ENCODE data around the gene TRIM71. TPM values are rescaled to one million over a fixed set of nuclear protein-coding genes. Genes with fewer than 3 reads are reported as not detected.

TRIM71 gene
- total RNA-seq, 2 experiments from 2014 or later: not detected

DNA sequence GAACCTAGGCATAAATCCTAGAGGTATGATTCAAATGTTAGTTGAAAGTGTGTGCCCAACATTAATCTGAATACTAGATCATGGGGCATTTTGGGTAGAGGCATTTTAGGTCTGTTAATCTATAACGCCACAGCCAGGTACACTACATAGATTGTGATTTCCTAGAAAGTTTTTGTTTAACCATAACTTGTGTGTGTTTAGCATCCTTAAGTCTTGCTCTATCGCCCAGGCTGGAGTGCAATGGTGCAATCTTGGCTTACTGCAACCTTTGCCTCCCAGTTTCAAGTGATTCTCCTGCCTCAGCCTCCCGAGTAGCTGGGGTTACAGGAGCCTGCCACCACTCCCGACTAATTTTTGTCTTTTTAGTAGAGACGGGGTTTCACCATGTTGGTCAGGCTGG is 59.1 kb downstream of the TRIM71 start:
- H3K4me3 Mint-ChIP-seq: no peak overlapping the region
- H3K4me1 Mint-ChIP-seq (ENCODE audit: low read depth): peaks cover 4% of the 10 kb centered on the region
- no peaks in the 10 kb centered on the region for H3K36me3 Mint-ChIP-seq (ENCODE audit: low read depth)
- POLR2A ChIA-PET: no interaction called here
- peaks cover 40% of the 10 kb centered on the region for H3K27me3 Mint-ChIP-seq (ENCODE audit: low read depth)
- no peaks in the 10 kb centered on the region for H3K9me3 Mint-ChIP-seq (ENCODE audit: insufficient read depth)
- no peak overlapping the region for H3K27ac Mint-ChIP-seq
- ATAC-seq (no peak), DNase-seq (no peak)
- CTCF ChIA-PET: interaction anchor here (1.3 kb wide), 1 partner anchor 16 kb away, joined by 3 read pairs; no protein-coding TSS in a partner anchor

DNA sequence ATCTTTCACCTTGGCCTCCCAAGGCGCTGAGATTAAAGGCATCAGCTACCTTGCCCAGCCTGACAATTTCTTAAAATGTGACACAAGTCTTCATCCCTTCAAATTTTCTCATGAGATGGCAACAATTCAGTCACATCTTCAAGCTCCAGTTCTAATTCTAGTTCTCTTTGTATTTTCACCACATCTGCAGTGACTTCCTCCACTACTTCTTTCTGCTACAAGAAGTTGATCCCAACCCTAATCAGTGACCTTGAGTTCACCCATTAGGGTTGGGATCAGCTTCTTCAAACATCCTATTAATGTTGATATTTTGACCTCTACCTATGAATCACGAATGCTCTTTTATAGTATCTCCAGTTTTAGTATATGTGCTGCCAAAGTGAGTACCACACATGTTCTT is 59.8 kb downstream of the TRIM71 start:
- H3K27me3 Mint-ChIP-seq (ENCODE audit: low read depth): peaks cover 37% of the 10 kb centered on the region
- CTCF ChIA-PET: interaction anchor here (0.7 to 1.3 kb wide), 2 partner anchors 15 to 21 kb away, joined by 3 to 4 read pairs; no protein-coding TSS in a partner anchor

DNA sequence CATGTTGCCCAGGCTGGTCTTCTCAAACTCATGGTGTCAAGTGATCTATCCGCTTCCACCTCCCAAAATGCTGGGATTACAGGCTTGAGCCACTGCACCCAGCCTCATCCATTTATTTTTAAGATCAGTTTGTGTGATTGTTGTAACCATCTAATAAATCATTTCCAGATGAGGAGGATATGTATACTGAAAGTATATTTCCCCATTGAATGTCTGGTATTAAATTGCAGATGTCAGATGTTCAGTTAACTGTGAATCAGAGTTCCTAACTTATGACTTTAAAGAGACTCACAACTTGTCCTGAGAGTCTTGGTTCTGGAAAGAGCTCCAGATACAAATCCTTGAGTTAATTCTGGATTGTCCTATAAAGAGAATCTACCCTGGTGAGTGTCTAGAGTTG is 62.4 kb downstream of the TRIM71 start:
- H3K4me1 Mint-ChIP-seq (ENCODE audit: low read depth): peaks cover 26% of the 10 kb centered on the region
- H3K4me3 Mint-ChIP-seq: no peak overlapping the region
- ChIA-PET CTCF (no interaction called here), POLR2A (no interaction called here)
- no peaks in the 10 kb centered on the region for H3K9me3 Mint-ChIP-seq (ENCODE audit: insufficient read depth)
- ATAC-seq (no peak), DNase-seq (no peak)
- peaks cover 29% of the 10 kb centered on the region for H3K27me3 Mint-ChIP-seq (ENCODE audit: low read depth)
- H3K27ac Mint-ChIP-seq: no peak overlapping the region
- no peaks in the 10 kb centered on the region for H3K36me3 Mint-ChIP-seq (ENCODE audit: low read depth)

More for the DNA sequence above, 59.8 kb downstream of the TRIM71 start:
- POLR2A ChIA-PET: no interaction called here
- no peak for DNase-seq
- Mint-ChIP-seq H3K4me3 (no peak overlapping the region), H3K9me3 (ENCODE audit: insufficient read depth) (no peaks in the 10 kb centered on the region), H3K4me1 (ENCODE audit: low read depth) (peaks cover 7% of the 10 kb centered on the region), H3K27ac (no peak overlapping the region), H3K36me3 (ENCODE audit: low read depth) (no peaks in the 10 kb centered on the region)
- ATAC-seq: no peak

GRCh38 chr3:32881624-32882023 is 63.8 kb downstream of the TRIM71 start:
- H3K36me3 Mint-ChIP-seq (ENCODE audit: low read depth): no peaks in the 10 kb centered on the region
- H3K27me3 Mint-ChIP-seq (ENCODE audit: low read depth): peaks cover 26% of the 10 kb centered on the region
- DNase-seq (no peak), ATAC-seq (no peak)
- ChIA-PET POLR2A (no interaction called here), CTCF (no interaction called here)
- no peak overlapping the region for H3K4me3 Mint-ChIP-seq
- H3K27ac Mint-ChIP-seq: no peak overlapping the region
- H3K4me1 Mint-ChIP-seq (ENCODE audit: low read depth): peaks cover 26% of the 10 kb centered on the region
- H3K9me3 Mint-ChIP-seq (ENCODE audit: insufficient read depth): no peaks in the 10 kb centered on the region

DNA sequence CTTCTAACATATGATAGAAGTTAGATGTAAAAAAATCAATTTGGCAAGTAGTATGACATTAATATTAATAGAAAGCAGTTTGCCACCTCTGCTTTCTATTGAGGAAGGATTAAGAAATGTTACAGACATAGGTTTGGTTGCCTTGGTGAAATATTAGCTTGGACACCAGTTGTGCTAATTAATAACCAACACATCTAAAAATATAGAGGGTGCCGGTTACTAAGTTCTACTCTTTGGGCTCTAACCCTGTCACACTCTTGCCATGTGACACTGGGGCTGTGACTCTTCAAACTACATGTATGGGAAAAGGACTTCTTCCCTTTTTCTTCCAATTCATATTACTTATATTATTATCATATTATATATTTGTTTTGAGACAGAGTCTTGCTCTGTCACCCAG is 64.4 kb downstream of the TRIM71 start:
- H3K27ac Mint-ChIP-seq: no peak overlapping the region
- H3K36me3 Mint-ChIP-seq (ENCODE audit: low read depth): no peaks in the 10 kb centered on the region
- peaks cover 23% of the 10 kb centered on the region for H3K27me3 Mint-ChIP-seq (ENCODE audit: low read depth)
- CTCF ChIA-PET: interaction anchor here (1.5 to 4.2 kb wide), 3 partner anchors 12 to 249 kb away, joined by 5 to 15 read pairs (median 6); no protein-coding TSS in a partner anchor
- ATAC-seq: no peak
- DNase-seq: no peak
- peaks cover 26% of the 10 kb centered on the region for H3K4me1 Mint-ChIP-seq (ENCODE audit: low read depth)
- H3K4me3 Mint-ChIP-seq: no peak overlapping the region
- POLR2A ChIA-PET: no interaction called here
- no peaks in the 10 kb centered on the region for H3K9me3 Mint-ChIP-seq (ENCODE audit: insufficient read depth)

DNA sequence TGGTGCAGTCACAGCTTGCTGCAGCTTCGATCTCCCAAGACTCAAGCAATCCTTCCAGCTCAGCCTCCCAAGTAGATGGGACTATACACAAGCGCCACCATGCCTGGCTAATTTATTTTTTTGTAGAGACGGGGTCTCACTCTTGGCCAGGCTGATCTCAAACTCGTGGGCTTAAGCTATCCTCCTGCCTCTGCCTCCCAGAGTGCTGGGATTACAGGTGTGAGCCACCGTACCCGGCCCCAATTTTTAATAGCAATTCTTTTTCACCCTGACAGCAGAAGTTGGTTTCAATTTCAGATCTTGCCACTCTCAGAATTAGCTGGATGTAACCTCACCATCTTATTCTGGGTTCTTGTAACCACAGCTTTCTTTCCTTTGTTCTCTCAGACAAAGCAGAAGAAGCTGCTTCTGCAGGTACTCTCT is 64.8 kb downstream of the TRIM71 start:
- Mint-ChIP-seq H3K4me3 (peak overlapping the region; percentile 38), H3K4me1 (ENCODE audit: low read depth) (peaks cover 26% of the 10 kb centered on the region), H3K36me3 (ENCODE audit: low read depth) (no peaks in the 10 kb centered on the region), H3K27me3 (ENCODE audit: low read depth) (peaks cover 23% of the 10 kb centered on the region), H3K9me3 (ENCODE audit: insufficient read depth) (no peaks in the 10 kb centered on the region), H3K27ac (peak overlapping the region; percentile 67)
- peak; percentile 97 for ATAC-seq
- CTCF ChIA-PET: interaction anchor here (1.3 to 4.2 kb wide), 5 partner anchors 12 to 249 kb away, joined by 3 to 15 read pairs (median 5); no protein-coding TSS in a partner anchor
- POLR2A ChIA-PET: no interaction called here
- DNase-seq: peak; percentile 40

GRCh38 chr3:32883817-32884216 is 66.0 kb downstream of the TRIM71 start:
- Mint-ChIP-seq H3K27ac (no peak overlapping the region), H3K4me3 (no peak overlapping the region), H3K27me3 (ENCODE audit: low read depth) (peaks cover 21% of the 10 kb centered on the region), H3K36me3 (ENCODE audit: low read depth) (no peaks in the 10 kb centered on the region), H3K9me3 (ENCODE audit: insufficient read depth) (no peaks in the 10 kb centered on the region), H3K4me1 (ENCODE audit: low read depth) (peaks cover 29% of the 10 kb centered on the region)
- no peak for DNase-seq
- no peak for ATAC-seq
- POLR2A ChIA-PET: no interaction called here
- CTCF ChIA-PET: interaction anchor here (0.6 to 4.2 kb wide), 5 partner anchors 19 to 190 kb away, joined by 3 to 15 read pairs (median 3); no protein-coding TSS in a partner anchor

- no peak overlapping the region for H3K4me3 Mint-ChIP-seq
- ATAC-seq (no peak), DNase-seq (no peak)
- no peaks in the 10 kb centered on the region for H3K36me3 Mint-ChIP-seq (ENCODE audit: low read depth)
- peaks cover 31% of the 10 kb centered on the region for H3K4me1 Mint-ChIP-seq (ENCODE audit: low read depth)
- CTCF ChIA-PET: interaction anchor here (0.8 to 4.2 kb wide), 4 partner anchors 9 to 176 kb away, joined by 3 to 15 read pairs (median 5); no protein-coding TSS in a partner anchor
- POLR2A ChIA-PET: no interaction called here
- H3K27me3 Mint-ChIP-seq (ENCODE audit: low read depth): peaks cover 22% of the 10 kb centered on the region
- H3K27ac Mint-ChIP-seq: no peak overlapping the region
- H3K9me3 Mint-ChIP-seq (ENCODE audit: insufficient read depth): no peaks in the 10 kb centered on the region
Measured at GRCh38 chr3:32884591-32884990, 66.8 kb downstream of the TRIM71 start.

DNA sequence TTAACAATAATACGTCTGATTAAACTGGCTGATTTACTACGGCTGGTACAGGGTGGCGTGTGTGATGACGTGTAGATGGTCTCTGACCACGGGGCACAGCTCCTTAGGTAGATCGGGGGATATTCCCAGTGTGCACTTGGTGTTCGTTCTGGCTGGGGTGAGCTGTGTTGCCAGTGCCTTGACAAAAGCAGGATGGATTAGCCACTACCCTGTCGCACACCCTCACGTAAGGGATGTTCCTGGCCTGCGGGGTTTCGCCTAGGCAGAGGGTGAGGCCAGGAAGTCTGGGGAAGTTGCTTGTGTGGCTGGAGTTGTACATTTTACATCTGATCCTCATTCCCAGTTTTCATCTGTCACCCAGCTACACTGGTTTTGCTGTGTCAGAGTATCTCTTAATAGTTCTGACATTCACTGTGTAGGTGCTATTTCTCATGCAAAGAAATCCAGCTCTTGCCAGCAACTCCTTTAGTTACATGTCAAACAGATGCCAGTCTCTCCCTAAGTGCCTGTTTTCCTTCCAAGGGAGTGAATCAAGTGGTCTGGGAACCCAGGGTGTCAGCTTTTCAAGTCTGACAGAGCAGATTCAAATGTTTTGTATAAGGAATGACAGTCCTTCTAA is 67.6 kb downstream of the TRIM71 start:
- ATAC-seq: no peak
- Mint-ChIP-seq H3K27ac (no peak overlapping the region), H3K4me3 (no peak overlapping the region), H3K4me1 (ENCODE audit: low read depth) (peaks cover 31% of the 10 kb centered on the region), H3K27me3 (ENCODE audit: low read depth) (peaks cover 18% of the 10 kb centered on the region), H3K9me3 (ENCODE audit: insufficient read depth) (no peaks in the 10 kb centered on the region), H3K36me3 (ENCODE audit: low read depth) (no peaks in the 10 kb centered on the region)
- CTCF ChIA-PET: interaction anchor here (0.8 to 4.2 kb wide), 4 partner anchors 8 to 175 kb away, joined by 3 to 15 read pairs (median 5); no protein-coding TSS in a partner anchor
- POLR2A ChIA-PET: no interaction called here
- DNase-seq: no peak

- H3K27me3 Mint-ChIP-seq (ENCODE audit: low read depth): peaks cover 16% of the 10 kb centered on the region
Measured at GRCh38 chr3:32886296-32886695, 68.5 kb downstream of the TRIM71 start.

DNA sequence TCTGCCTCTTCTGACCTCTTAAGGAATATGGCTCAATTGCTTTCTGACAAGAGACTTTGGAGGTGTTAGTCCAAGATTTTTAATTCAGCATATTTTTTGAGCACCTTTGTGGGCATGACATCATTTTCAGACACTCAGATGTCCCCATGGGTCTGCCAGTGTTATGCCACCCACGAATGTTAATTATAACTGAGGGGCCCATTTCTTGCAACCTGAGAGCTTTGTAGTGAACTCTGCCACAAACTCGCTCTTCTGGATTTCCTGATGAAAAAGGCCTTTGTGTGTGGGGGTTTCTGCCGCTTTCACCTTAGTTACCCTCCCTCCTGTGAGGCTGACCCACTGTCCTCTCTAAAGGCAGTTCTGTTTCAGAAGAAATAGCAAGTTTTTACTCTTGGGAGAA is 69.1 kb downstream of the TRIM71 start:
- CTCF ChIA-PET: no interaction called here
- POLR2A ChIA-PET: no interaction called here

More at GRCh38 chr3:32886296-32886695, 68.5 kb downstream of the TRIM71 start:
- H3K4me1 Mint-ChIP-seq (ENCODE audit: low read depth): peaks cover 31% of the 10 kb centered on the region
- ChIA-PET POLR2A (no interaction called here), CTCF (interaction anchor here (4.2 kb wide), 1 partner anchor 17 kb away, joined by 15 read pairs; no protein-coding TSS in a partner anchor)
- no peak overlapping the region for H3K4me3 Mint-ChIP-seq
- H3K36me3 Mint-ChIP-seq (ENCODE audit: low read depth): no peaks in the 10 kb centered on the region
- no peaks in the 10 kb centered on the region for H3K9me3 Mint-ChIP-seq (ENCODE audit: insufficient read depth)
- no peak overlapping the region for H3K27ac Mint-ChIP-seq
- ATAC-seq (no peak), DNase-seq (no peak)

GRCh38 chr3:32888739-32889138 is 70.9 kb downstream of the TRIM71 start:
- POLR2A ChIA-PET: interaction anchor here (0.6 kb wide), 1 partner anchor 14 kb away, joined by 3 read pairs; no protein-coding TSS in a partner anchor
- ATAC-seq: no peak
- Mint-ChIP-seq H3K4me1 (ENCODE audit: low read depth) (peaks cover 14% of the 10 kb centered on the region), H3K27ac (no peak overlapping the region), H3K27me3 (ENCODE audit: low read depth) (peaks cover 26% of the 10 kb centered on the region), H3K9me3 (ENCODE audit: insufficient read depth) (no peaks in the 10 kb centered on the region), H3K4me3 (no peak overlapping the region), H3K36me3 (ENCODE audit: low read depth) (no peaks in the 10 kb centered on the region)
- no peak for DNase-seq
- CTCF ChIA-PET: interaction anchor here (1.0 kb wide), 1 partner anchor 14 kb away, joined by 6 read pairs; no protein-coding TSS in a partner anchor

More for the DNA sequence above, 69.1 kb downstream of the TRIM71 start:
- H3K27ac Mint-ChIP-seq: no peak overlapping the region
- peaks cover 11% of the 10 kb centered on the region for H3K27me3 Mint-ChIP-seq (ENCODE audit: low read depth)
- no peaks in the 10 kb centered on the region for H3K9me3 Mint-ChIP-seq (ENCODE audit: insufficient read depth)
- peaks cover 27% of the 10 kb centered on the region for H3K4me1 Mint-ChIP-seq (ENCODE audit: low read depth)
- DNase-seq (no peak), ATAC-seq (no peak)
- no peak overlapping the region for H3K4me3 Mint-ChIP-seq
- H3K36me3 Mint-ChIP-seq (ENCODE audit: low read depth): no peaks in the 10 kb centered on the region
